ENCODE results near the gene CCDC9B. TPM values are rescaled to one million over a fixed set of nuclear protein-coding genes. Genes with fewer than 3 reads are reported as not detected.

CCDC9B gene
- total RNA-seq, 1 experiment from 2014 or later: 1.4 TPM

GRCh38 chr15:40287505-40287904 is 53.2 kb downstream of the CCDC9B start:
- peaks cover 62% of the 10 kb centered on the region for H3K27me3 Mint-ChIP-seq (ENCODE audit: low read depth)
- no peaks in the 10 kb centered on the region for H3K9me3 Mint-ChIP-seq
- ChIA-PET POLR2A (interaction anchor here (0.6 kb wide), 1 partner anchor 11 kb away, joined by 3 read pairs; no protein-coding TSS in a partner anchor), CTCF (interaction anchor here (1.0 to 13.0 kb wide), 6 partner anchors 8 to 57 kb away, joined by 3 to 341 read pairs (median 76); partner anchors contain the start of genes CCDC9B and PLCB2)
- no peak for DNase-seq (ENCODE audit: low spot score)
- H3K4me1 Mint-ChIP-seq: peaks cover 30% of the 10 kb centered on the region
- no peak for ATAC-seq
- H3K36me3 Mint-ChIP-seq: no peaks in the 10 kb centered on the region
- H3K27ac Mint-ChIP-seq: no peak overlapping the region
- no peak overlapping the region for H3K4me3 Mint-ChIP-seq
- no peak for TF ChIP-seq TCF7 (CRISPR knock-in tag; IDR thresholded peaks at IDR 0.05; ENCODE audit: low read depth)
- TF ChIP-seq E2F1 (CRISPR knock-in tag; IDR thresholded peaks at IDR 0.05): no peak
- TF ChIP-seq AR (CRISPR knock-in tag; IDR thresholded peaks at IDR 0.05): no peak
- TF ChIP-seq ZNF396 (CRISPR knock-in tag; IDR thresholded peaks at IDR 0.05; ENCODE audit: borderline replicate concordance): no peak
- no peak for TF ChIP-seq ZNF232 (CRISPR knock-in tag; IDR thresholded peaks at IDR 0.05)
- TF ChIP-seq IRF2 (CRISPR knock-in tag; IDR thresholded peaks at IDR 0.05; ENCODE audit: borderline replicate concordance, low read depth): no peak
- TF ChIP-seq ATF2 (CRISPR knock-in tag; IDR thresholded peaks at IDR 0.05; ENCODE audit: borderline replicate concordance, low read depth): no peak
- TF ChIP-seq ERG (CRISPR knock-in tag; IDR thresholded peaks at IDR 0.05): no peak
- TF ChIP-seq HMGA2 (CRISPR knock-in tag; IDR thresholded peaks at IDR 0.05): no peak
- no peak for TF ChIP-seq ZNF121 (CRISPR knock-in tag; IDR thresholded peaks at IDR 0.05)
- no peak for TF ChIP-seq GRHL2 (CRISPR knock-in tag; IDR thresholded peaks at IDR 0.05; ENCODE audit: insufficient replicate concordance, severe bottlenecking)
- no peak for TF ChIP-seq EMX1 (CRISPR knock-in tag; IDR thresholded peaks at IDR 0.05)
- TF ChIP-seq ARID4B (CRISPR knock-in tag; IDR thresholded peaks at IDR 0.05; ENCODE audit: borderline replicate concordance): no peak
- no peak for TF ChIP-seq ESRRA (CRISPR knock-in tag; IDR thresholded peaks at IDR 0.05; ENCODE audit: borderline replicate concordance)

Data from WTC11 (cell line).